Small intestine (tissue), 7 donors: Measurements from ENCODE around the gene SPI1. TPM values are rescaled to one million over a fixed set of nuclear protein-coding genes. Genes with fewer than 3 reads are reported as not detected.
A peak's percentile ranks its signal among the peaks of the same experiment; 100 is the strongest.

Experiments
- DNase-seq, 2 donors: peaks; one replicate each; pipeline versions ENCODE4 v3.0.0 to v3.0.0-alpha.2; 2013
- FAIRE-seq: peaks from 2 replicates; lab custom pipeline; 2012; peaks lifted over from hg19 to GRCh38; lab: Jason Lieb, UNC
- H3K27ac ChIP-seq, 3 donors: one replicate each; pipeline ENCODE4 v1.5.1; 2013; ENCODE audit warnings: low read length in 2 of 3, mild to moderate bottlenecking in 2 of 3, control low read depth in 1 of 3, inconsistent platforms in 1 of 3, low read depth in 1 of 3, moderate library complexity in 1 of 3
- H3K27me3 ChIP-seq, 3 donors: one replicate each; pipeline ENCODE4 v1.6.1; 2013; ENCODE audit warnings: low read length in 3 of 3, inconsistent platforms in 1 of 3; ENCODE audit not compliant: control insufficient read depth in 3 of 3, insufficient read depth in 3 of 3
- H3K36me3 ChIP-seq, 3 donors: one replicate each; pipeline ENCODE4 v1.6.1; 2013; ENCODE audit warnings: low read length in 3 of 3, inconsistent platforms in 1 of 3, low read depth in 1 of 3, mild to moderate bottlenecking in 1 of 3, moderate library complexity in 1 of 3; ENCODE audit not compliant: control insufficient read depth in 3 of 3, insufficient read depth in 2 of 3
- H3K4me1 ChIP-seq, 3 donors: one replicate each; pipeline ENCODE4 v1.6.1; 2013; ENCODE audit warnings: low read length in 2 of 3, inconsistent platforms in 1 of 3, low read depth in 1 of 3, mild to moderate bottlenecking in 1 of 3, moderate library complexity in 1 of 3; ENCODE audit not compliant: control insufficient read depth in 3 of 3, insufficient read depth in 2 of 3
- H3K4me3 ChIP-seq, 3 donors: one replicate each; pipeline ENCODE4 v1.5.1; 2013; ENCODE audit warnings: low read length in 3 of 3, control low read depth in 1 of 3, inconsistent platforms in 1 of 3, low read depth in 1 of 3, mild to moderate bottlenecking in 1 of 3, moderate library complexity in 1 of 3
- H3K9me3 ChIP-seq, 2 donors: one replicate each; pipeline ENCODE4 v1.6.1; 2013; ENCODE audit warnings: low read depth in 1 of 2, low read length in 1 of 2; ENCODE audit not compliant: control insufficient read depth in 2 of 2, insufficient read depth in 1 of 2
- WGBS, 3 donors: extraction: QIAGEN DNeasy Blood & Tissue Kit; methylation state at CpG; one replicate each; pipeline ENCODE4 v1.1.7; 2013; 5-methylcytosine and 5-hydroxymethylcytosine counted together
- polyA plus RNA-seq, 4 donors: library from polyadenylated mRNA; stranded (reverse) in 3 of 4; unstranded in 1 of 4; fragments of 200-250 nt in 3 of 4; fragments of 120-200 nt in 1 of 4; gene quantifications; one replicate each; pipeline versions ENCODE4 v1.2.1 to v1.2.3, GENCODE V29; 2013
- donor health status: healthy with polysubstance abuse.
- donor health status: control.
- donor health status: control.
- donor health status: Bipolar disorder and iron deficiency.
- donor health status: healthy.

SPI1 gene
- polyA plus RNA-seq, 4 donors: 3.4 to 25.4 (median 12.0) TPM

- FAIRE-seq (no peak), DNase-seq (peak; percentile 9 to 66)
- 69 to 86% (median 78%) methylated on average over 6 of the region's 6 CpGs for WGBS, 3 donors
- Histone ChIP-seq H3K4me3 (no peak overlapping the region), H3K4me1 (no peaks in the 10 kb centered on the region), H3K27me3 (no peaks in the 10 kb centered on the region), H3K27ac (no peak overlapping the region), H3K9me3 (peaks cover 0 to 5% of the 10 kb centered on the region in 2 donors), H3K36me3 (peaks cover 25 to 71% (median 25%) of the 10 kb centered on the region in 3 donors)
These were observed 70.1 kb downstream of the SPI1 start for GRCh38 chr11:47308050-47308823.

DNA sequence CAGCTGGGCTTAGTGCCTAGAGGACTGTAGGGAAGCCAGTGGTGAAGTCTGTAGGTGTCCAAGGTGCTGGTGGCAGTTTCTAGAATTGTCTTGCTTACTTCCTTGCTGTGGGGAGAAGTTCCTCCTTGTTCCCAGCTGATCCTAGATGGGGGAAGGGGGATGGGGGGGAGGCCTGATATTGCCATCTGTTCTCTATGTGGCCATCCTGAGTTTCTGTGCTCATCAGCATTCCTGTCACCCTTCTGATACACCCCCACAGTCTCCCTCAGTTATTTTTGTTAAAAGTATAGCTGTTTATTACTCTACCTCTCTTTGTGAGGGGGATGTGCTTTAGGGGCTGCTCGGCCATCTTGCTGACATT lies 71.9 kb downstream of the SPI1 start:
- 83 to 100% (median 90%) methylated on average over 1 of the region's 1 CpG for WGBS, 3 donors
- FAIRE-seq: no peak

DNA sequence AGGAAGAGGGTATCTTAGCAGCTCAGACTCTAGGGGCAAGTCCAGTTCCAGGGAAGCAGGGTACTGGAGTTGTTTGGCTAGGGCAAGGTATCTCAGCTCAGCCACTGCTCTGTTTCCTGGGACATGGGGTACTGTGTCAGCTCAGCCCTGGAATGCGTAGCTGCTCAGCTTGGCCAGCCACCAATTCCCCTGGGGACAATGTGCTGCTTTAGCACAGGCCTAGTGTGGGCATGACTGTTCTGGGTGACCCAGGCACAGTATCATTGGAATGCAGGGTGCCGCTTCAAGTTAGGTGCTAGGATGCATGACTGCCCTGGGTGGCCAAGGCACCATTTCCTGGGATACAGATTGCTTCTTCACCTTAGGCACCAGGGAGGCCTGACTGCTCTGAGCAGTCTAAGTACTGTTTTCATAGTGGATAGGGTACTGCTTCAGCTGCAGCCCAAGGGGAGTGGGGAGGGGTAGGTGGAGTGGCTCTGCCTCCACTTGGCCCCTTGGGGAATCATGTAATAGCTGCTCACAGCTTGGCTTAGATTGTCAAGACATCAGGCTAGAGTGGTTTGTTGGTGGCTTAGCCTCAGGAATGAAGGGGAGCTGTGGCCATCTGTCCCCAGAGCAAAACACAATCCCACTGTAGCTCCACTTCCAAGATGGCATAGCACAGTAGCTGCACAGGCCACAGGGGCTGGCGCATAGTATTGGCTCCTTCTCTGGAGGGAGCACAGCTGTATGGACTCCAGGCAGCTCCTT lies 72.4 kb downstream of the SPI1 start:
- Histone ChIP-seq H3K36me3 (peaks cover 15 to 68% (median 15%) of the 10 kb centered on the region in 3 donors), H3K4me3 (no peak overlapping the region), H3K27me3 (no peaks in the 10 kb centered on the region), H3K4me1 (no peaks in the 10 kb centered on the region), H3K27ac (no peak overlapping the region), H3K9me3 (peaks cover 0 to 11% of the 10 kb centered on the region in 2 donors)
- 94 to 100% (median 95%) methylated on average over 3 of the region's 3 CpGs for WGBS, 3 donors
- DNase-seq (no peak), FAIRE-seq (no peak)

More for the DNA sequence above, 71.9 kb downstream of the SPI1 start:
- Histone ChIP-seq H3K4me1 (no peaks in the 10 kb centered on the region), H3K27ac (no peak overlapping the region), H3K4me3 (no peak overlapping the region), H3K36me3 (peaks cover 17 to 65% (median 20%) of the 10 kb centered on the region in 3 donors), H3K27me3 (no peaks in the 10 kb centered on the region), H3K9me3 (peaks cover 0 to 11% of the 10 kb centered on the region in 2 donors)
- DNase-seq: no peak

Other genes with a start within 250 kb of the SPI1 start
- 10 to 100 TPM; 53.0 to 73.1 (median 64.4) TPM for gene ARFGAP2, start 201.7 kb downstream of the SPI1 start, polyA plus RNA-seq
- gene PACSIN3, start 192.1 kb downstream of the SPI1 start, polyA plus RNA-seq: 10 to 100 TPM in 1 of 4 donors, 1 to 10 TPM in 3; 2.0 to 48.3 (median 5.7) TPM
- 10 to 100 TPM; 25.1 to 39.4 (median 31.6) TPM for gene DDB2, start 163.6 kb downstream of the SPI1 start, polyA plus RNA-seq
- gene ACP2, start 129.7 kb downstream of the SPI1 start, polyA plus RNA-seq: 10 to 100 TPM; 44.1 to 91.4 (median 51.0) TPM
- 100 to 1,000 TPM; 102 to 366 (median 199) TPM for gene NR1H3, start 120.6 kb downstream of the SPI1 start, polyA plus RNA-seq
- 10 to 100 TPM; 19.2 to 45.1 (median 25.8) TPM for gene MADD, start 108.4 kb downstream of the SPI1 start, polyA plus RNA-seq
- 1 to 10 TPM in 1 of 4 donors, under 1 TPM in 2, not detected in 1; 0.03 to 5.4 (median 0.04) TPM for gene MYBPC3, start 25.8 kb downstream of the SPI1 start, polyA plus RNA-seq
- 10 to 100 TPM in 2 of 4 donors, 1 to 10 TPM in 2; 7.8 to 30.9 (median 18.0) TPM for gene SLC39A13, start 30.0 kb upstream of the SPI1 start, polyA plus RNA-seq
- 100 to 1,000 TPM in 3 of 4 donors, 10 to 100 TPM in 1; 88.0 to 156 (median 103) TPM for gene PSMC3, start 47.9 kb upstream of the SPI1 start, polyA plus RNA-seq
- under 1 TPM; 0.36 to 0.89 (median 0.66) TPM for gene RAPSN, start 70.6 kb upstream of the SPI1 start, polyA plus RNA-seq
- gene CELF1, start 174.6 kb upstream of the SPI1 start, polyA plus RNA-seq: 10 to 100 TPM; 16.5 to 69.5 (median 27.0) TPM
- gene PTPMT1, start 187.1 kb upstream of the SPI1 start, polyA plus RNA-seq: 10 to 100 TPM; 31.3 to 60.1 (median 41.2) TPM
- 10 to 100 TPM in 3 of 4 donors, 1 to 10 TPM in 1; 9.8 to 13.7 (median 12.0) TPM for gene KBTBD4, start 200.4 kb upstream of the SPI1 start, polyA plus RNA-seq
- gene NDUFS3, start 200.5 kb upstream of the SPI1 start, polyA plus RNA-seq: 100 to 1,000 TPM in 3 of 4 donors, 10 to 100 TPM in 1; 95.2 to 438 (median 263) TPM
- under 1 TPM in 2 of 4 donors, not detected in 2; 0.10 to 0.15 TPM for gene FAM180B, start 208.1 kb upstream of the SPI1 start, polyA plus RNA-seq
- gene C1QTNF4, start 215.9 kb upstream of the SPI1 start, polyA plus RNA-seq: 1 to 10 TPM; 1.3 to 7.6 (median 1.6) TPM